Astrocyte (in vitro differentiated cells and primary cell): ENCODE measurements around the gene LRPAP1.

Source experiments
- EZH2 ChIP-seq: IDR thresholded peaks from 2 replicates; pipeline ENCODE4 v1.6.1; 2012; ENCODE audit warnings: mild to moderate bottlenecking, low read length, inconsistent platforms; ENCODE audit not compliant: insufficient read depth
- TF ChIP-seq, protein P1 (sequence below): IDR thresholded peaks from 2 replicates; pipeline ENCODE4 v1.5.1; 2011; ENCODE audit warnings: low read depth, mild to moderate bottlenecking, inconsistent platforms, low read length, moderate library complexity; ENCODE audit not compliant: insufficient read depth

GRCh38 chr4:3471886-3472285 is 60.3 kb downstream of the LRPAP1 start:
- TF ChIP-seq, protein P1, sequence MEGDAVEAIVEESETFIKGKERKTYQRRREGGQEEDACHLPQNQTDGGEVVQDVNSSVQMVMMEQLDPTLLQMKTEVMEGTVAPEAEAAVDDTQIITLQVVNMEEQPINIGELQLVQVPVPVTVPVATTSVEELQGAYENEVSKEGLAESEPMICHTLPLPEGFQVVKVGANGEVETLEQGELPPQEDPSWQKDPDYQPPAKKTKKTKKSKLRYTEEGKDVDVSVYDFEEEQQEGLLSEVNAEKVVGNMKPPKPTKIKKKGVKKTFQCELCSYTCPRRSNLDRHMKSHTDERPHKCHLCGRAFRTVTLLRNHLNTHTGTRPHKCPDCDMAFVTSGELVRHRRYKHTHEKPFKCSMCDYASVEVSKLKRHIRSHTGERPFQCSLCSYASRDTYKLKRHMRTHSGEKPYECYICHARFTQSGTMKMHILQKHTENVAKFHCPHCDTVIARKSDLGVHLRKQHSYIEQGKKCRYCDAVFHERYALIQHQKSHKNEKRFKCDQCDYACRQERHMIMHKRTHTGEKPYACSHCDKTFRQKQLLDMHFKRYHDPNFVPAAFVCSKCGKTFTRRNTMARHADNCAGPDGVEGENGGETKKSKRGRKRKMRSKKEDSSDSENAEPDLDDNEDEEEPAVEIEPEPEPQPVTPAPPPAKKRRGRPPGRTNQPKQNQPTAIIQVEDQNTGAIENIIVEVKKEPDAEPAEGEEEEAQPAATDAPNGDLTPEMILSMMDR, result no peak
- no peak for TF ChIP-seq EZH2
